Neural cell (in vitro differentiated cells): ENCODE measurements around the gene ARGLU1. TPM values are rescaled to one million over a fixed set of nuclear protein-coding genes. Genes with fewer than 3 reads are reported as not detected.

Source experiments
- H2AFZ ChIP-seq: fragments of 200-600, 300-800 bp; sonication (generic), shearing (Covaris generic); 2 replicates; pipeline ENCODE4 v1.6.0; 2014; ENCODE audit warnings: low read depth, mild to moderate bottlenecking, antibody characterized with exemption, low read length, moderate library complexity
- H3F3A ChIP-seq: fragments of 200-600 bp; shearing (Covaris generic); 2 replicates; pipeline ENCODE4 v1.6.1; 2016; ENCODE audit warnings: mild to moderate bottlenecking, moderate library complexity, mixed read lengths, antibody characterized with exemption, low read length; ENCODE audit not compliant: insufficient read depth, poor library complexity, severe bottlenecking
- H3K27ac ChIP-seq: fragments of 200-600, 300-800 bp; sonication (generic), shearing (Covaris generic); 2 replicates; pipeline ENCODE4 v1.5.1; 2014; ENCODE audit warnings: mild to moderate bottlenecking, low read length, moderate library complexity
- H3K27me3 ChIP-seq: fragments of 300-800, 200-600 bp; sonication (generic), shearing (Covaris generic); 2 replicates; pipeline ENCODE4 v1.6.0; 2014; ENCODE audit warnings: mild to moderate bottlenecking, low read depth, low read length, moderate library complexity; ENCODE audit not compliant: insufficient read depth
- H3K36me3 ChIP-seq: fragments of 300-800, 200-600 bp; sonication (generic), shearing (Covaris generic); 2 replicates; pipeline ENCODE4 v1.5.1; 2014; ENCODE audit warnings: mild to moderate bottlenecking, antibody characterized with exemption, low read length, moderate library complexity; ENCODE audit not compliant: insufficient read depth
- H3K4me2 ChIP-seq: fragments of 300-800, 200-600 bp; sonication (generic), shearing (Covaris generic); 2 replicates; pipeline ENCODE4 v1.6.0; 2014; ENCODE audit warnings: mild to moderate bottlenecking, low read length
- H3K4me3 ChIP-seq: fragments of 300-800, 200-600 bp; sonication (generic), shearing (Covaris generic); 2 replicates; pipeline ENCODE4 v1.5.1; 2014; ENCODE audit warnings: mild to moderate bottlenecking, low read length, moderate library complexity
- H3K79me2 ChIP-seq: fragments of 200-600 bp; shearing (Covaris generic); replicated peaks from 2 replicates; pipeline ENCODE4 v1.6.0; 2014; ENCODE audit warnings: mild to moderate bottlenecking, low read length, moderate library complexity; ENCODE audit not compliant: insufficient read depth
- H3K9ac ChIP-seq: fragments of 300-800, 200-600 bp; sonication (generic), shearing (Covaris generic); 2 replicates; pipeline ENCODE4 v1.6.1; 2016; ENCODE audit warnings: mild to moderate bottlenecking, low read length, mixed read lengths
- H3K9me2 ChIP-seq: fragments of 200-600 bp; shearing (Covaris generic); 2 replicates; pipeline ENCODE4 v1.6.1; 2016; ENCODE audit warnings: mild to moderate bottlenecking, low read length, mixed read lengths; ENCODE audit not compliant: insufficient read depth
- H3K9me3 ChIP-seq: fragments of 200-600, 300-800 bp; sonication (generic), shearing (Covaris generic); 2 replicates; pipeline ENCODE4 v1.6.1; 2016; ENCODE audit warnings: mild to moderate bottlenecking, mixed run types, low read length, moderate library complexity, mixed read lengths
- H4K20me1 ChIP-seq: fragments of 200-600 bp; shearing (Covaris generic); 2 replicates; pipeline ENCODE4 v1.6.1; 2016; ENCODE audit warnings: mild to moderate bottlenecking, mixed run types; ENCODE audit not compliant: insufficient read depth
- EP300 ChIP-seq: fragments of 450-650 bp; conservative IDR thresholded peaks from 2 replicates; pipeline ENCODE4 v1.6.1; 2014; ENCODE audit warnings: antibody characterized with exemption, mild to moderate bottlenecking, moderate library complexity; ENCODE audit not compliant: poor library complexity, severe bottlenecking
- EZH2 ChIP-seq: fragments of 200-600, 300-800 bp; shearing (Covaris generic), sonication (generic); IDR thresholded peaks from 2 replicates; pipeline ENCODE4 v1.6.1; 2014; ENCODE audit warnings: antibody characterized with exemption, low read length, borderline replicate concordance, mild to moderate bottlenecking; ENCODE audit not compliant: insufficient read depth, poor library complexity, severe bottlenecking
- MXI1 ChIP-seq: fragments of 450-650 bp; conservative IDR thresholded peaks from 2 replicates; pipeline ENCODE4 v1.6.1; 2014; ENCODE audit warnings: antibody characterized with exemption, mild to moderate bottlenecking; ENCODE audit not compliant: poor library complexity, severe bottlenecking
- POLR2AphosphoS5 ChIP-seq: IDR thresholded peaks from 2 replicates; pipeline ENCODE4 v1.6.1; 2012
- RAD21 ChIP-seq: fragments of 450-650 bp; conservative IDR thresholded peaks from 2 replicates; pipeline ENCODE4 v1.6.1; 2014; ENCODE audit warnings: antibody characterized with exemption, mild to moderate bottlenecking, moderate library complexity
- SMC3 ChIP-seq: fragments of 450-650 bp; conservative IDR thresholded peaks from 2 replicates; pipeline ENCODE4 v1.6.1; 2014; ENCODE audit warnings: antibody characterized with exemption, mild to moderate bottlenecking, moderate library complexity; ENCODE audit not compliant: poor library complexity
- TAF1 ChIP-seq: IDR thresholded peaks from 2 replicates; pipeline ENCODE4 v1.6.1; 2012; ENCODE audit warnings: low read depth
- polyA plus RNA-seq: library from polyadenylated mRNA; depleted of rRNA; stranded (reverse); fragments of >200 nt; gene quantifications from 2 replicates; pipeline ENCODE4 v1.2.3, GENCODE V29; 2014
- TF ChIP-seq, protein P1 (sequence below): fragments of 450-650 bp; IDR thresholded peaks from 2 replicates; pipeline ENCODE4 v1.5.1; 2014; ENCODE audit warnings: antibody characterized with exemption, mild to moderate bottlenecking, moderate library complexity; ENCODE audit not compliant: poor library complexity, severe bottlenecking
- TF ChIP-seq, protein P2 (sequence below): IDR thresholded peaks from 2 replicates; pipeline ENCODE4 v1.6.1; 2012; ENCODE audit warnings: borderline replicate concordance

Gene ARGLU1
- polyA plus RNA-seq, 1 donor from 2014 or later, result 967 TPM

DNA sequence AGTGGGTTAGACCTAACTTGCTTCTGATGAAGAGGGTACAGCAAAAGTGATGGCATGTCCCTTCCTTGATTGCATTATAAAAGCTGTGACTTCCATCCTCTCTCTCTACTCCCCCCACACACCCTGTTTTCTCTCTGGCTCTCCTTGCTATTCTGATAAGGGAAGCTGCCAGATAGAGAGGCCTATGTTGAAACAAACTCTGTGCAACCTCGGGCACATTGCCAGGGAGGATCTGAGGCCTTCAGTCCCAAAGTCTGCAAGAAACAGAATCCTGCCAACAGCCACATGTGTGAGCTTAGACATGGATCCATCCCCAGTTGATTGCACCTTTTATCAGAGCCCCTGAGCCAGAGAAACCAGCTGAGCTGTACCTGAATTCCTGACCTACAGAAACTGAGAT lies 44.8 kb upstream of the ARGLU1 start:
- Histone ChIP-seq H3K79me2 (no peaks in the 10 kb centered on the region), H3K4me2 (no peak overlapping the region), H3K27me3 (no peaks in the 10 kb centered on the region), H3F3A (no peaks in the 10 kb centered on the region), H3K9me2 (no peaks in the 10 kb centered on the region), H3K36me3 (no peaks in the 10 kb centered on the region), H3K27ac (no peak overlapping the region), H3K4me3 (no peak overlapping the region), H4K20me1 (no peaks in the 10 kb centered on the region), H2AFZ (no peak overlapping the region), H3K9me3 (no peaks in the 10 kb centered on the region), H3K9ac (no peak overlapping the region)
- TF ChIP-seq POLR2AphosphoS5 (no peak), SMC3 (no peak), TAF1 (no peak), MXI1 (no peak), EP300 (no peak), EZH2 (no peak)
- TF ChIP-seq, protein P1, sequence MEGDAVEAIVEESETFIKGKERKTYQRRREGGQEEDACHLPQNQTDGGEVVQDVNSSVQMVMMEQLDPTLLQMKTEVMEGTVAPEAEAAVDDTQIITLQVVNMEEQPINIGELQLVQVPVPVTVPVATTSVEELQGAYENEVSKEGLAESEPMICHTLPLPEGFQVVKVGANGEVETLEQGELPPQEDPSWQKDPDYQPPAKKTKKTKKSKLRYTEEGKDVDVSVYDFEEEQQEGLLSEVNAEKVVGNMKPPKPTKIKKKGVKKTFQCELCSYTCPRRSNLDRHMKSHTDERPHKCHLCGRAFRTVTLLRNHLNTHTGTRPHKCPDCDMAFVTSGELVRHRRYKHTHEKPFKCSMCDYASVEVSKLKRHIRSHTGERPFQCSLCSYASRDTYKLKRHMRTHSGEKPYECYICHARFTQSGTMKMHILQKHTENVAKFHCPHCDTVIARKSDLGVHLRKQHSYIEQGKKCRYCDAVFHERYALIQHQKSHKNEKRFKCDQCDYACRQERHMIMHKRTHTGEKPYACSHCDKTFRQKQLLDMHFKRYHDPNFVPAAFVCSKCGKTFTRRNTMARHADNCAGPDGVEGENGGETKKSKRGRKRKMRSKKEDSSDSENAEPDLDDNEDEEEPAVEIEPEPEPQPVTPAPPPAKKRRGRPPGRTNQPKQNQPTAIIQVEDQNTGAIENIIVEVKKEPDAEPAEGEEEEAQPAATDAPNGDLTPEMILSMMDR, result no peak
- TF ChIP-seq, protein P2, sequence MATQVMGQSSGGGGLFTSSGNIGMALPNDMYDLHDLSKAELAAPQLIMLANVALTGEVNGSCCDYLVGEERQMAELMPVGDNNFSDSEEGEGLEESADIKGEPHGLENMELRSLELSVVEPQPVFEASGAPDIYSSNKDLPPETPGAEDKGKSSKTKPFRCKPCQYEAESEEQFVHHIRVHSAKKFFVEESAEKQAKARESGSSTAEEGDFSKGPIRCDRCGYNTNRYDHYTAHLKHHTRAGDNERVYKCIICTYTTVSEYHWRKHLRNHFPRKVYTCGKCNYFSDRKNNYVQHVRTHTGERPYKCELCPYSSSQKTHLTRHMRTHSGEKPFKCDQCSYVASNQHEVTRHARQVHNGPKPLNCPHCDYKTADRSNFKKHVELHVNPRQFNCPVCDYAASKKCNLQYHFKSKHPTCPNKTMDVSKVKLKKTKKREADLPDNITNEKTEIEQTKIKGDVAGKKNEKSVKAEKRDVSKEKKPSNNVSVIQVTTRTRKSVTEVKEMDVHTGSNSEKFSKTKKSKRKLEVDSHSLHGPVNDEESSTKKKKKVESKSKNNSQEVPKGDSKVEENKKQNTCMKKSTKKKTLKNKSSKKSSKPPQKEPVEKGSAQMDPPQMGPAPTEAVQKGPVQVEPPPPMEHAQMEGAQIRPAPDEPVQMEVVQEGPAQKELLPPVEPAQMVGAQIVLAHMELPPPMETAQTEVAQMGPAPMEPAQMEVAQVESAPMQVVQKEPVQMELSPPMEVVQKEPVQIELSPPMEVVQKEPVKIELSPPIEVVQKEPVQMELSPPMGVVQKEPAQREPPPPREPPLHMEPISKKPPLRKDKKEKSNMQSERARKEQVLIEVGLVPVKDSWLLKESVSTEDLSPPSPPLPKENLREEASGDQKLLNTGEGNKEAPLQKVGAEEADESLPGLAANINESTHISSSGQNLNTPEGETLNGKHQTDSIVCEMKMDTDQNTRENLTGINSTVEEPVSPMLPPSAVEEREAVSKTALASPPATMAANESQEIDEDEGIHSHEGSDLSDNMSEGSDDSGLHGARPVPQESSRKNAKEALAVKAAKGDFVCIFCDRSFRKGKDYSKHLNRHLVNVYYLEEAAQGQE, result no peak

DNA sequence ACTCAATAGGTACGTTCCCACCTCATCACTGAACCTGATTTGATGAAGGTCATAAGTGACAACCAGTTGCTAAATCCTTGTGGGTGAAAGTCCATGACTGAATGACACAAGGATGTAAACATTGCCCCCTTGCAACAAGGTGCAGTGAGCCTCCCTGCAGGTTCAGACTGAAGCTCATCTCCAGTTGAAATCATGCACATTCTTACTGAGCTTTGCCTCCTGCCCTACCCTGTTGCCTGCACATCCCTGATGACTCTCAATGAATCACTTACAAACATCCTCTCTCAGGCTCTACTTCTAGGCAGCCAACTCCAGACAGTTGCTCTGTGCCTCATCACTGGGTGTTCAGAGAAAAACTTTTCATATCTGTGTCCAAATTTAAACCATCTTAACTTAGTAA lies 42.5 kb upstream of the ARGLU1 start:
- Histone ChIP-seq H3F3A (no peaks in the 10 kb centered on the region), H2AFZ (no peak overlapping the region), H3K4me3 (no peak overlapping the region), H4K20me1 (no peaks in the 10 kb centered on the region), H3K36me3 (no peaks in the 10 kb centered on the region), H3K9ac (no peak overlapping the region), H3K79me2 (no peaks in the 10 kb centered on the region), H3K9me2 (no peaks in the 10 kb centered on the region), H3K9me3 (no peaks in the 10 kb centered on the region), H3K27me3 (no peaks in the 10 kb centered on the region), H3K4me2 (no peak overlapping the region), H3K27ac (no peak overlapping the region)
- TF ChIP-seq RAD21, result no peak
- TF ChIP-seq SMC3, result no peak
- TF ChIP-seq TAF1, result no peak
- TF ChIP-seq, protein P1, result no peak
- no peak for TF ChIP-seq POLR2AphosphoS5
